ENCODE measurements around the gene FBXO38. TPM values are rescaled to one million over a fixed set of nuclear protein-coding genes. Genes with fewer than 3 reads are reported as not detected.

The FBXO38 gene
- total and polyA plus RNA-seq, 2 of the 13 experiments (the other 11 are each of a cell fraction or from before 2014, with no cell fraction given): 24.8 to 35.9 TPM

- Histone ChIP-seq H3K36me3 (replicated peaks in 1 of 2; ENCODE audit: control insufficient read depth in 1 of 2, insufficient read depth in 2 of 2, low read length in 2 of 2) (no peaks in the 10 kb centered on the region; a peak in 1 of 5 replicates), H3K79me2 (ENCODE audit: insufficient read depth, low read length) (peaks cover 56% of the 10 kb centered on the region), H3K27ac (ENCODE audit: extremely low read length, insufficient read depth, low read length) (no peak overlapping the region), H3K27me3 (ENCODE audit: control insufficient read depth in 1 of 2, insufficient read depth in 2 of 2, low read length in 2 of 2) (no peaks in the 10 kb centered on the region), H2AFZ (ENCODE audit: low read length) (no peak overlapping the region), H3K9me3 (ENCODE audit: low read length) (no peaks in the 10 kb centered on the region), H3K4me1 (ENCODE audit: insufficient read depth, low read length) (peaks cover 53% of the 10 kb centered on the region), H3K4me2 (ENCODE audit: low read depth, low read length) (no peak overlapping the region), H3K9ac (ENCODE audit: insufficient read depth, low read depth, low read length) (no peak overlapping the region), H3K4me3 (replicated peaks in 1 of 3; ENCODE audit: insufficient read depth in 1 of 3, low read depth in 2 of 3, low read length in 3 of 3) (no peak overlapping the region), H4K20me1 (ENCODE audit: insufficient read depth, low read length) (no peaks in the 10 kb centered on the region; the same call in 1 of the 2 replicates)
- TF ChIP-seq E2F1 (CRISPR knock-in tag; IDR thresholded peaks at IDR 0.05) (no peak), ZNF800 (CRISPR knock-in tag; IDR thresholded peaks at IDR 0.05) (no peak), ZNF160 (CRISPR knock-in tag; IDR thresholded peaks at IDR 0.05) (no peak), HNRNPL (IDR thresholded peaks at IDR 0.05; ENCODE audit: low read depth, low read length) (no peak), ESRRA (CRISPR knock-in tag; IDR thresholded peaks at IDR 0.05; ENCODE audit: low read depth) (no peak)
- DNase-seq (ENCODE audit: low spot score): no peak
- no TSS peak for BruUV-seq (replicated peaks)
- in situ Hi-C loops (cut with HindIII; ENCODE audit: extremely low pct_ligation_motif_present, low pct_unique_long_range_greater_than_20kb) (no loop called here), intact Hi-C loops (cut with micrococcal nuclease; ENCODE audit: unreplicated experiment) (no loop called here)
- CTCF ChIA-PET (ENCODE audit: low intra/inter-chr PET ratio, low total read pairs): no interaction called here
- POLR2A ChIA-PET: no interaction called here
- WGBS (ENCODE audit: low lambda C conversion rate): 85% methylated on average over 1 of the region's 1 CpG
- no peak for ATAC-seq
- no peak for FAIRE-seq
Observed at GRCh38 chr5:148391422-148391821, 7.7 kb downstream of the FBXO38 start.

GRCh38 chr5:148393390-148393741 is 9.6 kb downstream of the FBXO38 start:
- FAIRE-seq (no peak), ATAC-seq (peak; percentile 52), DNase-seq (ENCODE audit: low spot score) (peak; percentile 37)
- H3K9ac ChIP-seq (ENCODE audit: insufficient read depth, low read depth, low read length): no peak overlapping the region
- H3K4me3 ChIP-seq (replicated peaks in 1 of 3; ENCODE audit: insufficient read depth in 1 of 3, low read depth in 2 of 3, low read length in 3 of 3): no peak overlapping the region
- no peaks in the 10 kb centered on the region for H3K36me3 ChIP-seq (replicated peaks in 1 of 2; ENCODE audit: control insufficient read depth in 1 of 2, insufficient read depth in 2 of 2, low read length in 2 of 2)
- no peak overlapping the region for H2AFZ ChIP-seq (ENCODE audit: low read length)
- ChIA-PET CTCF (ENCODE audit: low intra/inter-chr PET ratio, low total read pairs) (no interaction called here), POLR2A (interaction anchor here (3.0 kb wide), 2 partner anchors 9 to 11 kb away, joined by 9 to 30 read pairs; partner anchors contain the start of gene FBXO38)
- peak overlapping the region; percentile 48 for H3K4me2 ChIP-seq (ENCODE audit: low read depth, low read length)
- no peaks in the 10 kb centered on the region for H3K9me3 ChIP-seq (ENCODE audit: low read length)
- H3K79me2 ChIP-seq (ENCODE audit: insufficient read depth, low read length): peaks cover 44% of the 10 kb centered on the region
- H3K4me1 ChIP-seq (ENCODE audit: insufficient read depth, low read length): peaks cover 66% of the 10 kb centered on the region
- intact Hi-C loops (cut with micrococcal nuclease; ENCODE audit: unreplicated experiment): no loop called here
- H3K27me3 ChIP-seq (ENCODE audit: control insufficient read depth in 1 of 2, insufficient read depth in 2 of 2, low read length in 2 of 2): no peaks in the 10 kb centered on the region
- no peaks in the 10 kb centered on the region; the same call in none of the 2 replicates for H4K20me1 ChIP-seq (ENCODE audit: insufficient read depth, low read length)
- 5% methylated on average over 3 of the region's 3 CpGs for WGBS (ENCODE audit: low lambda C conversion rate)
- H3K27ac ChIP-seq (ENCODE audit: extremely low read length, insufficient read depth, low read length): peak overlapping the region; percentile 51
- in situ Hi-C loops (cut with HindIII; ENCODE audit: extremely low pct_ligation_motif_present, low pct_unique_long_range_greater_than_20kb): no loop called here
- BruUV-seq (replicated peaks): no TSS peak
- TF ChIP-seq FOXK1 (CRISPR knock-in tag; IDR thresholded peaks at IDR 0.05; ENCODE audit: borderline replicate concordance, low read depth): peak; percentile 32; the same call in 1 of the 2 replicates
- TF ChIP-seq ZFP36L1 (CRISPR knock-in tag; IDR thresholded peaks at IDR 0.05): no peak
- TF ChIP-seq PPARG (CRISPR knock-in tag; conservative IDR thresholded peaks at IDR 0.05): no peak
- TF ChIP-seq ZNF549 (CRISPR knock-in tag; IDR thresholded peaks at IDR 0.05): no peak
- TF ChIP-seq KLF15 (CRISPR knock-in tag; IDR thresholded peaks at IDR 0.05; ENCODE audit: borderline replicate concordance): no peak
- TF ChIP-seq ZFY (CRISPR knock-in tag; IDR thresholded peaks at IDR 0.05): no peak
- peak; percentile 21; the same call in 1 of the 2 replicates for TF ChIP-seq ZNF12 (CRISPR knock-in tag; IDR thresholded peaks at IDR 0.05)
- no peak for TF ChIP-seq GPN1 (CRISPR knock-in tag; IDR thresholded peaks at IDR 0.05; ENCODE audit: borderline replicate concordance)
- peak; percentile 51; the same call in 1 of the 2 replicates for TF ChIP-seq SOX13 (IDR thresholded peaks at IDR 0.05)
- peak in 1 of 2 experiments; percentile 82; a peak in 2 of 4 replicates for TF ChIP-seq SOX13 (CRISPR knock-in tag; conservative IDR thresholded peaks at IDR 0.05 in 1 of 2, IDR thresholded peaks at IDR 0.05 in 1 of 2)
- TF ChIP-seq FOXA3 (CRISPR knock-in tag; IDR thresholded peaks at IDR 0.05): peak; percentile 63
- peak; percentile 73 for TF ChIP-seq SOX5 (CRISPR knock-in tag; IDR thresholded peaks at IDR 0.05; ENCODE audit: borderline replicate concordance)
- TF ChIP-seq GATAD2A (CRISPR knock-in tag; IDR thresholded peaks at IDR 0.05): peak; percentile 39
- TF ChIP-seq JARID2 (CRISPR knock-in tag; IDR thresholded peaks at IDR 0.05; ENCODE audit: insufficient replicate concordance): no peak

All from HepG2 (cell line).